GM20000 (cell line): ENCODE data around the gene MDH1B.

Source experiments
- DNase-seq: peaks from one replicate; pipeline ENCODE4 v3.0.0; 2012; ENCODE audit warnings: low spot score
- CTCF ChIP-seq: IDR thresholded peaks from 2 replicates; pipeline ENCODE4 v1.5.1; 2012; ENCODE audit warnings: mild to moderate bottlenecking, control low read depth; ENCODE audit errors: extremely low read depth, missing control alignments

The MDH1B gene

DNA sequence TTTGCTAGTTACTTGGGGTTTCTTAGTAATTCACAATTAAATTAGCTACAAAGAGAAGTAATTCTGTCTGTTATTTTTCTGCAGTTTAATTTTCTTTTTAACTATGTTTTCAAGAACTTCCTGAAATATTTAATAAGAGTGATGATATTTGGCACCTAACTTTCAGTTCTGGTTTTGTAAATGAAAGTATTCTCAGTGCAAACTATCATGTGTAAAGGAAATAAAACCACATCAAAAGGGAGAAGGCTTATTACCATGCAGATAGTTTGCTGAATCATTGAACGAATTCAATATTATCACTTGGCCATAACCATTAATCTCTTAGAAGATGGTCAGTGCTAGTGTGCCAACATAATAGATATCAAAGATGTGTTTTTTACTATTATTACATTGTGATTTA is 76.1 kb downstream of the MDH1B start:
- DNase-seq = no peak
- no peak for TF ChIP-seq CTCF

GRCh38 chr2:206688453-206688852 is 76.7 kb downstream of the MDH1B start:
- DNase-seq = no peak
- no peak for TF ChIP-seq CTCF
